ENCODE measurements around the gene HSD3B2.

HSD3B2 gene

GRCh38 chr1:119391749-119392148, 23.2 kb upstream of the HSD3B2 start:
- no peak for DNase-seq (ENCODE audit: extremely low read depth, low read depth)
- no peak for TF ChIP-seq CTCF (IDR thresholded peaks at IDR 0.05; ENCODE audit: low read depth, low read length, missing control alignments)

GRCh38 chr1:119394085-119394484, 20.9 kb upstream of the HSD3B2 start:
- H3K4me3 ChIP-seq (replicated peaks; ENCODE audit: low read depth, low read length) = no peak overlapping the region
- no peak for TF ChIP-seq CTCF (IDR thresholded peaks at IDR 0.05; ENCODE audit: low read depth, low read length, missing control alignments)
- no peak for DNase-seq (ENCODE audit: extremely low read depth, low read depth)

More at GRCh38 chr1:119391749-119392148, 23.2 kb upstream of the HSD3B2 start:
- H3K4me3 ChIP-seq (replicated peaks; ENCODE audit: low read depth, low read length) = no peak overlapping the region

- H3K4me3 ChIP-seq (replicated peaks; ENCODE audit: low read depth, low read length) = no peak overlapping the region
- no peak for DNase-seq (ENCODE audit: extremely low read depth, low read depth)
- no peak for TF ChIP-seq CTCF (IDR thresholded peaks at IDR 0.05; ENCODE audit: low read depth, low read length, missing control alignments)
Measured at GRCh38 chr1:119396982-119397381, 18.0 kb upstream of the HSD3B2 start.

GRCh38 chr1:119397986-119398385, 17.0 kb upstream of the HSD3B2 start:
- DNase-seq (ENCODE audit: extremely low read depth, low read depth) = no peak
- no peak for TF ChIP-seq CTCF (IDR thresholded peaks at IDR 0.05; ENCODE audit: low read depth, low read length, missing control alignments)
- H3K4me3 ChIP-seq (replicated peaks; ENCODE audit: low read depth, low read length) = no peak overlapping the region

DNA sequence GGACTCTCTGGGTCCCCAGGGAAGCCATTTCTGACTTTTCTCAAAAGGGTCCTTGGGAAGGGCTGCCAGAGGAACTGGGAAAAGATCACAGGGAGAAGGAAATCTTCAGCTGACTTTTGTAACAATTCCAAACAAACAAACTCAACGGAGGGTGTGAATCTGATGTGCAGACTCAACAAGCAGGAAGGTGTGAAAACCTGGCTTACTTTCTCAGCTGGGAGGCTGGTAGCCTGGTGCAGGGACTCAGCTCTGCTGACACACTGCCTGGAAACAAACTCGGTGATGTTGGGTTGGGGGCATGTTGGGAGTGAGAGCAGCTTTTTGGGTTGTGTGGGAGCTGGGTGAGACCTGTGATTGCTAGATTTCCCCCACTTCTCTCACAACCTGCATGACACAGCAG, 10.2 kb upstream of the HSD3B2 start:
- DNase-seq (ENCODE audit: extremely low read depth, low read depth) = no peak
- H3K4me3 ChIP-seq (replicated peaks; ENCODE audit: low read depth, low read length) = no peak overlapping the region
- no peak for TF ChIP-seq CTCF (IDR thresholded peaks at IDR 0.05; ENCODE audit: low read depth, low read length, missing control alignments)

GRCh38 chr1:119409731-119410130, 5.2 kb upstream of the HSD3B2 start:
- no peak for TF ChIP-seq CTCF (IDR thresholded peaks at IDR 0.05; ENCODE audit: low read depth, low read length, missing control alignments)
- DNase-seq (ENCODE audit: extremely low read depth, low read depth) = no peak
- H3K4me3 ChIP-seq (replicated peaks; ENCODE audit: low read depth, low read length) = no peak overlapping the region

DNA sequence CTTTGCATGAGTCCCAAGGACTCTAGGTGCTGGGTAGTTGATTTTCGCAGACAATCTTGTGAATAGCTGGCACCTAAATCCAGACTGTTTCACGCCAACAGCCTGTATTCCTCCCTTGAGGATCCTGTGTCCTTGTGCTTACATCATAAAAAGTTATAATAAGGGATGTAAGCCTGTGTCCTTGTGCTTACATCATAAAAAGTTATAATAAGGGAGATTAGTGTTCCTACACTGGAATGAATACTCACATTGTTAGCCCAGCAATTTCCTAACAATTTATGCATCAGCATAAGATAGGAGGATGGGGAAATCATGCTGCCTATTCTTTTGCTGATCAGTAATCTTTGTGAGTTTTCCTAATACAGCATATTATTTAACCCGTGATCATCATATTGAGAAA, 4.0 kb upstream of the HSD3B2 start:
- TF ChIP-seq CTCF (IDR thresholded peaks at IDR 0.05; ENCODE audit: low read depth, low read length, missing control alignments) = no peak
- H3K4me3 ChIP-seq (replicated peaks; ENCODE audit: low read depth, low read length) = no peak overlapping the region
- no peak for DNase-seq (ENCODE audit: extremely low read depth, low read depth)

All from HFF-Myc (cell line).